ENCODE data around the gene SORCS2.

Gene SORCS2

DNA sequence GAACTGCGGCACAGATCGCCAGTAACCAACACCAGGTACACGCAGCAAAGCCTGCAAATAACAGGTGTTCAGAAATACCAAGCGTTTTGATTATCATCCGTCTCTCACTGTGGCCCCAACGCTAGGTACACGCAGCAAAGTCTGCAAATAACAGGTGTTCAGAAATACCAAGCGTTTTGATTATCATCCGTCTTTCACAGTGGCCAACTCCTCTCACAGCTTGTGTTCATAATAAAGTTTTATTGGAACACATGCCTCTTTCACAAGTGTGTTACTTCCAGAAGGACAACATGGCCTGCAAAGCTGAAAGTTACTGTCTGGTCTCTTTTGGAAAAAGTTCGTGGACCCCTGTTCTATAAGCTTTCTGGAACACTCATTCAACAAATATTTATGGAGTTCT lies 594.2 kb downstream of the SORCS2 start:
- Histone ChIP-seq H3K4me3 (ENCODE audit: low read depth in 1 of 2, low read length in 2 of 2) (no peak overlapping the region), H3K9me3 (ENCODE audit: insufficient read depth, low read length, severe bottlenecking) (no peaks in the 10 kb centered on the region), H3K27ac (ENCODE audit: low read length) (no peak overlapping the region), H3K9ac (ENCODE audit: low read depth, low read length) (no peak overlapping the region), H3K79me2 (ENCODE audit: insufficient read depth, low read length) (no peaks in the 10 kb centered on the region), H2AFZ (ENCODE audit: low read depth, low read length) (no peak overlapping the region), H3K4me1 (ENCODE audit: insufficient read depth, low read length) (no peaks in the 10 kb centered on the region), H3K27me3 (ENCODE audit: insufficient read depth, low read length, poor library complexity) (peaks cover 8% of the 10 kb centered on the region), H4K20me1 (ENCODE audit: insufficient read depth, low read length) (no peaks in the 10 kb centered on the region), H3K36me3 (ENCODE audit: insufficient read depth, low read length) (no peaks in the 10 kb centered on the region), H3K4me2 (ENCODE audit: insufficient read depth, low read length) (no peak overlapping the region)
- DNase-seq (no peak), ATAC-seq (ENCODE audit: insufficient read depth, low read depth) (no peak)
- TF ChIP-seq, protein P1, sequence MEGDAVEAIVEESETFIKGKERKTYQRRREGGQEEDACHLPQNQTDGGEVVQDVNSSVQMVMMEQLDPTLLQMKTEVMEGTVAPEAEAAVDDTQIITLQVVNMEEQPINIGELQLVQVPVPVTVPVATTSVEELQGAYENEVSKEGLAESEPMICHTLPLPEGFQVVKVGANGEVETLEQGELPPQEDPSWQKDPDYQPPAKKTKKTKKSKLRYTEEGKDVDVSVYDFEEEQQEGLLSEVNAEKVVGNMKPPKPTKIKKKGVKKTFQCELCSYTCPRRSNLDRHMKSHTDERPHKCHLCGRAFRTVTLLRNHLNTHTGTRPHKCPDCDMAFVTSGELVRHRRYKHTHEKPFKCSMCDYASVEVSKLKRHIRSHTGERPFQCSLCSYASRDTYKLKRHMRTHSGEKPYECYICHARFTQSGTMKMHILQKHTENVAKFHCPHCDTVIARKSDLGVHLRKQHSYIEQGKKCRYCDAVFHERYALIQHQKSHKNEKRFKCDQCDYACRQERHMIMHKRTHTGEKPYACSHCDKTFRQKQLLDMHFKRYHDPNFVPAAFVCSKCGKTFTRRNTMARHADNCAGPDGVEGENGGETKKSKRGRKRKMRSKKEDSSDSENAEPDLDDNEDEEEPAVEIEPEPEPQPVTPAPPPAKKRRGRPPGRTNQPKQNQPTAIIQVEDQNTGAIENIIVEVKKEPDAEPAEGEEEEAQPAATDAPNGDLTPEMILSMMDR (IDR thresholded peaks at IDR 0.05; ENCODE audit: borderline replicate concordance, extremely low read depth, low read length, poor library complexity, severe bottlenecking) = no peak
- no peak for TF ChIP-seq EZH2 (IDR thresholded peaks at IDR 0.05; ENCODE audit: borderline replicate concordance, low read depth, low read length, severe bottlenecking)

DNA sequence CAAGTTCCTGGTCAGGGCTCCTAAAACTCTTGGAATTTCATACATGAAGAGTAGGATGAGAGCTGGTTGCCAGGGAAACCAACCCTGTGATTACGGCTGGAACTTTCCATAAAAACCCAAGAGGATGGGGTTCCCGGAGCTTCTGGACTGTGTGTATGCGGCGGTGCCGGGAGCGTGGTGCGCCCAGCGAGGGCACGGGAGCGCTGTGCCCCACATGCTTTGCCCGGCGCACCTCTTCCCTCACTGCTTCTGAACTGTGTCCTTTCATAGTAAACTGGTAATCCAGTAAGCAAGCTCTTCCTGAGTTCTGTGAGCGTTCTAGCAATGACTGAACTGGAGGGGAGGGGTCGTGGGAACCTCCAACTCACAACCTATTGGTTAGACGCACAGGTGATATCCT lies 594.7 kb downstream of the SORCS2 start:
- Histone ChIP-seq H4K20me1 (ENCODE audit: insufficient read depth, low read length) (no peaks in the 10 kb centered on the region), H3K27ac (ENCODE audit: low read length) (no peak overlapping the region), H3K4me3 (ENCODE audit: low read depth in 1 of 2, low read length in 2 of 2) (no peak overlapping the region), H3K4me2 (ENCODE audit: insufficient read depth, low read length) (no peak overlapping the region), H3K9me3 (ENCODE audit: insufficient read depth, low read length, severe bottlenecking) (no peaks in the 10 kb centered on the region), H3K36me3 (ENCODE audit: insufficient read depth, low read length) (no peaks in the 10 kb centered on the region), H3K79me2 (ENCODE audit: insufficient read depth, low read length) (no peaks in the 10 kb centered on the region), H3K27me3 (ENCODE audit: insufficient read depth, low read length, poor library complexity) (peaks cover 8% of the 10 kb centered on the region), H3K4me1 (ENCODE audit: insufficient read depth, low read length) (no peaks in the 10 kb centered on the region), H2AFZ (ENCODE audit: low read depth, low read length) (no peak overlapping the region), H3K9ac (ENCODE audit: low read depth, low read length) (no peak overlapping the region)
- ATAC-seq (ENCODE audit: insufficient read depth, low read depth) (no peak), DNase-seq (no peak)
- TF ChIP-seq, protein P1 (IDR thresholded peaks at IDR 0.05; ENCODE audit: borderline replicate concordance, extremely low read depth, low read length, poor library complexity, severe bottlenecking) = no peak
- no peak for TF ChIP-seq EZH2 (IDR thresholded peaks at IDR 0.05; ENCODE audit: borderline replicate concordance, low read depth, low read length, severe bottlenecking)

DNA sequence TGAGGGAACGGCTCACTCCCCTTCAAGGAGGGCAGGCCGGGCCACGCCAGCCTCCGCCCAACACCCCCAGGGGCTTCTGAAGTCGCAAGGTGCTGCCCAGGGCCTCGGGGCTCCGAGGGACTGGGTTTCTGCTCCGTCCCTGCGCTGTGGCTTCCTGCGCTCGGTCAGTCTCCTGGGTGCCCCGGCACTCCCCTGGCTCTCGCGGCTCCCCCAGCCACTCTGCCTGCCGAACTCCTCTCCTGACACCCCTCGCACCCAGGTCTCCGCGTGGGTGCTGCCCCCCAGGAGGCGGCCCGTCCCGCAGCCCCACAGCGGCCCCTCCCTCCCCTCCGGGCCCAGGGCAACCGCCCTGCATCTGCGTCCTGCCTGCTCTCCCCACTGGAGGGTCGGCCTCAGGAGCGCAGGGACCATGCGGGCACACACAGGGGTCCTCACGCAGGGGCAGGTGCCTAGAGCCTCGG lies 595.4 kb downstream of the SORCS2 start:
- no peaks in the 10 kb centered on the region for H3K9me3 ChIP-seq (ENCODE audit: insufficient read depth, low read length, severe bottlenecking)
- ATAC-seq (ENCODE audit: insufficient read depth, low read depth) = no peak
- H3K4me2 ChIP-seq (ENCODE audit: insufficient read depth, low read length) = no peak overlapping the region
- no peaks in the 10 kb centered on the region for H3K36me3 ChIP-seq (ENCODE audit: insufficient read depth, low read length)
- H4K20me1 ChIP-seq (ENCODE audit: insufficient read depth, low read length) = no peaks in the 10 kb centered on the region
- H2AFZ ChIP-seq (ENCODE audit: low read depth, low read length) = no peak overlapping the region
- H3K4me1 ChIP-seq (ENCODE audit: insufficient read depth, low read length) = no peaks in the 10 kb centered on the region
- no peak for TF ChIP-seq EZH2 (IDR thresholded peaks at IDR 0.05; ENCODE audit: borderline replicate concordance, low read depth, low read length, severe bottlenecking)
- TF ChIP-seq, protein P1 (IDR thresholded peaks at IDR 0.05; ENCODE audit: borderline replicate concordance, extremely low read depth, low read length, poor library complexity, severe bottlenecking) = no peak
- peaks cover 8% of the 10 kb centered on the region for H3K27me3 ChIP-seq (ENCODE audit: insufficient read depth, low read length, poor library complexity)
- H3K27ac ChIP-seq (ENCODE audit: low read length) = no peak overlapping the region
- no peak overlapping the region for H3K9ac ChIP-seq (ENCODE audit: low read depth, low read length)
- no peak overlapping the region for H3K4me3 ChIP-seq (ENCODE audit: low read depth in 1 of 2, low read length in 2 of 2)
- no peaks in the 10 kb centered on the region for H3K79me2 ChIP-seq (ENCODE audit: insufficient read depth, low read length)
- DNase-seq = no peak

DNA sequence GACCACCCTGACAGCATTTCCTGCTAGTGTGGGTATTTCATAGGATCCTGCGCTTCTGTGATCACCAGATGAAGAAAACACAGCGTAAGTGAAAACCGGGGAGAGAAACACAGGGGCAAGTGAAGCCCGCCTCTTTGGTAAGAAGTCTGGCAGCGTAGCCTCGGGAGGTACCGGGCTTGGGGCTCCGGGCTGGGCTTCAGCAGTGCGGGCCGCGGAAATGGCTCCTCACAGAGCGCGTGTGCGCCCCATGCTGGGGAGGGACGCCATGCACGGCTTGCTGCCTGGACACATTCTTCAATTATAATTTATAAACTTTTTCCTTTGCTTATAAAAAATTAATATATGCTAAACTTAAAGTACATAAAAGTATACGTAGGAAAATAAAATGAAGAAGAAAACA lies 595.9 kb downstream of the SORCS2 start:
- H3K9me3 ChIP-seq (ENCODE audit: insufficient read depth, low read length, severe bottlenecking) = no peaks in the 10 kb centered on the region
- H3K27ac ChIP-seq (ENCODE audit: low read length) = no peak overlapping the region
- H3K4me2 ChIP-seq (ENCODE audit: insufficient read depth, low read length) = no peak overlapping the region
- peaks cover 10% of the 10 kb centered on the region for H3K27me3 ChIP-seq (ENCODE audit: insufficient read depth, low read length, poor library complexity)
- TF ChIP-seq, protein P1 (IDR thresholded peaks at IDR 0.05; ENCODE audit: borderline replicate concordance, extremely low read depth, low read length, poor library complexity, severe bottlenecking) = no peak
- no peak for TF ChIP-seq EZH2 (IDR thresholded peaks at IDR 0.05; ENCODE audit: borderline replicate concordance, low read depth, low read length, severe bottlenecking)
- no peak overlapping the region for H3K4me3 ChIP-seq (ENCODE audit: low read depth in 1 of 2, low read length in 2 of 2)
- no peaks in the 10 kb centered on the region for H4K20me1 ChIP-seq (ENCODE audit: insufficient read depth, low read length)
- ATAC-seq (ENCODE audit: insufficient read depth, low read depth) = no peak
- H3K79me2 ChIP-seq (ENCODE audit: insufficient read depth, low read length) = no peaks in the 10 kb centered on the region
- no peak for DNase-seq
- H3K36me3 ChIP-seq (ENCODE audit: insufficient read depth, low read length) = no peaks in the 10 kb centered on the region
- H3K4me1 ChIP-seq (ENCODE audit: insufficient read depth, low read length) = no peaks in the 10 kb centered on the region
- no peak overlapping the region for H3K9ac ChIP-seq (ENCODE audit: low read depth, low read length)
- H2AFZ ChIP-seq (ENCODE audit: low read depth, low read length) = no peak overlapping the region
